Uterus (tissue), 2 donors: ENCODE measurements around the gene MARVELD3.
"Not testable (repeated sequence)": the region's sequence is repeated elsewhere in the genome, so short reads cannot be mapped to it uniquely, and the experiment has no call there.

Experiments used
- POLR2A ChIP-seq, 2 donors: fragments of 450-650 bp; IDR thresholded peaks; one replicate each; pipeline ENCODE4 v1.6.1; 2016; ENCODE audit warnings: antibody characterized with exemption in 2 of 2, mild to moderate bottlenecking in 1 of 2, moderate library complexity in 1 of 2
- TF ChIP-seq, protein P1 (sequence below), 4 experiments: fragments of 200-600 bp in 2 of 4; fragments of 450-650 bp in 2 of 4; sonication (generic) in 2 of 4; IDR thresholded peaks; one replicate each; pipeline ENCODE4 v1.5.1; 2016 to 2019; ENCODE audit warnings: antibody characterized with exemption in 4 of 4, mild to moderate bottlenecking in 2 of 4, moderate library complexity in 1 of 4

DNA sequence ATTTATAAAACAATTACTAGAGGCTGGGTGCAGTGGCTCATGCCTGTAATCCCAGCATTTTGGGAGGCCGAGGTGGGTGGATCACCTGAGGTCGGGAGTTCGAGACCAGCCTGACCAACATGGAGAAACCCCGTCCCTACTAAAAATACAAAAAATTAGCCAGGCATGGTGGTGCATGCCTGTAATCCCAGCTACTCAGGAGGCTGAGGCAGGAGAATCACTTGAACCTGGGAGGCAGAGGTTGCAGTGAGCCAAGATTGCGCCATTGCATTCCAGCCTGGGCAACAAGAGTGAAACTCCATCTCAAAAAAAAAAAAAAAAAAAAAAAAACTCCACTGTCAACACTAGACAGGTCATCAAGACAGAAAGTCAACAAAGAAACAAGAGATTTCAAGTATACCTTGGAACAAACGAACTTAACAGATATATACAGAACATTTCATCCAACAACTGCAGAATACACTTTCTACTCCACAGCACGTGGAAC is 30.6 kb upstream of the MARVELD3 start:
- TF ChIP-seq, protein P1, sequence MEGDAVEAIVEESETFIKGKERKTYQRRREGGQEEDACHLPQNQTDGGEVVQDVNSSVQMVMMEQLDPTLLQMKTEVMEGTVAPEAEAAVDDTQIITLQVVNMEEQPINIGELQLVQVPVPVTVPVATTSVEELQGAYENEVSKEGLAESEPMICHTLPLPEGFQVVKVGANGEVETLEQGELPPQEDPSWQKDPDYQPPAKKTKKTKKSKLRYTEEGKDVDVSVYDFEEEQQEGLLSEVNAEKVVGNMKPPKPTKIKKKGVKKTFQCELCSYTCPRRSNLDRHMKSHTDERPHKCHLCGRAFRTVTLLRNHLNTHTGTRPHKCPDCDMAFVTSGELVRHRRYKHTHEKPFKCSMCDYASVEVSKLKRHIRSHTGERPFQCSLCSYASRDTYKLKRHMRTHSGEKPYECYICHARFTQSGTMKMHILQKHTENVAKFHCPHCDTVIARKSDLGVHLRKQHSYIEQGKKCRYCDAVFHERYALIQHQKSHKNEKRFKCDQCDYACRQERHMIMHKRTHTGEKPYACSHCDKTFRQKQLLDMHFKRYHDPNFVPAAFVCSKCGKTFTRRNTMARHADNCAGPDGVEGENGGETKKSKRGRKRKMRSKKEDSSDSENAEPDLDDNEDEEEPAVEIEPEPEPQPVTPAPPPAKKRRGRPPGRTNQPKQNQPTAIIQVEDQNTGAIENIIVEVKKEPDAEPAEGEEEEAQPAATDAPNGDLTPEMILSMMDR (IDR thresholded peaks at IDR 0.05), result not testable (repeated sequence)
- TF ChIP-seq POLR2A (IDR thresholded peaks at IDR 0.05), result not testable (repeated sequence)
